ENCODE measurements around the gene CRNN. TPM values are rescaled to one million over a fixed set of nuclear protein-coding genes. Genes with fewer than 3 reads are reported as not detected.

CRNN gene
- total RNA-seq, 1 experiment from 2014 or later: not detected

DNA sequence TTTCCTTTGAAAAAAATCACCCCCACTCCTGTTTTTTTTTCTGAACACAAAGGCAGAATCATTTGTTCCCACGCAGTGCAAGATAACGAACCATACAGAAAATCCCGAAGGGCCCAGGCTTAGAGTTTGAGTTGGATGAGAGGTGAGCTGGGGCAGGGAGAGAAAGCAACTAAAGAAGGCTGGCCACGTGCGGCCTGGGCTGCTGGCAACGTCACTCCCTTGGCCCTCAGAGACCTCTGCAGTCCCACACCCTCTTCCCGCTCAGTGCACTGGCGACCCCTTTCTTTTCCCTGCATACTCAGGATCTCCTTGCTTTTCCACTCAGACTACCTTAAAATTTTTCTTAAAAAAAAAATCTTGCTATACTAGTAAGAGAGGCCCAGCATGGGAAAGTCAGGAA, 28.2 kb upstream of the CRNN start:
- Histone ChIP-seq H3K14ac (ENCODE audit: insufficient read depth, low read length) (no peak overlapping the region), H4K8ac (replicated peaks; ENCODE audit: insufficient read length, low read depth, low read length) (no peak overlapping the region), H4K20me1 (ENCODE audit: control insufficient read depth, insufficient read depth, insufficient read length) (no peaks in the 10 kb centered on the region), H2AFZ (ENCODE audit: low read length) (no peak overlapping the region), H3K27ac (ENCODE audit: insufficient read length, low read depth, low read length) (no peak overlapping the region), H3T11ph (ENCODE audit: low read length) (no peak overlapping the region), H3K23me2 (ENCODE audit: insufficient read length, low read depth, low read length, poor library complexity, severe bottlenecking) (no peaks in the 10 kb centered on the region), H3K4me1 (ENCODE audit: insufficient read depth, low read length) (no peaks in the 10 kb centered on the region), H3K9me3 (ENCODE audit: control insufficient read depth, low read depth, low read length) (peaks cover 76% of the 10 kb centered on the region), H3K23ac (ENCODE audit: insufficient read length, low read depth, low read length) (no peak overlapping the region), H3K56ac (ENCODE audit: insufficient read length, low read depth, low read length) (no peak overlapping the region), H3K18ac (ENCODE audit: insufficient read length, low read depth, low read length) (no peak overlapping the region), H3K4ac (ENCODE audit: low read depth, low read length) (no peak overlapping the region), H2BK12ac (ENCODE audit: insufficient read length, low read depth, low read length) (no peak overlapping the region), H4K91ac (ENCODE audit: insufficient read length, low read depth, low read length) (no peak overlapping the region), H2BK5ac (ENCODE audit: insufficient read length, low read length) (no peak overlapping the region), H3K4me2 (ENCODE audit: insufficient read depth, insufficient read length, low read length) (no peak overlapping the region), H3K9ac (ENCODE audit: extremely low read depth, insufficient read length, low read length) (no peak overlapping the region), H2BK20ac (ENCODE audit: low read depth, low read length, poor library complexity, severe bottlenecking) (no peak overlapping the region), H2AK5ac (ENCODE audit: insufficient read length, low read length) (no peak overlapping the region), H2BK120ac (ENCODE audit: low read depth, low read length, poor library complexity, severe bottlenecking) (no peak overlapping the region), H3K79me1 (ENCODE audit: insufficient read depth, low read depth, low read length, poor library complexity, severe bottlenecking) (no peaks in the 10 kb centered on the region), H4K5ac (ENCODE audit: insufficient read length, low read depth, low read length) (no peak overlapping the region), H2BK15ac (ENCODE audit: low read depth, low read length) (no peak overlapping the region), H3K79me2 (ENCODE audit: insufficient read depth, low read length) (no peaks in the 10 kb centered on the region), H3K27me3 (ENCODE audit: insufficient read depth, low read length) (no peaks in the 10 kb centered on the region)
- no peaks in the 10 kb centered on the region for H3K4me1 Mint-ChIP-seq
- H3K36me3 Mint-ChIP-seq (ENCODE audit: insufficient read depth in 1 of 3, low read depth in 3 of 3): peaks cover 0 to 34% (median 17%) of the 10 kb centered on the region in 3 experiments; a peak in 6 of 7 replicates
- H3K4me3 Mint-ChIP-seq: no peak overlapping the region
- no peak overlapping the region for H3K27ac Mint-ChIP-seq
- no peak for DNase-seq
- TF ChIP-seq, protein P1, sequence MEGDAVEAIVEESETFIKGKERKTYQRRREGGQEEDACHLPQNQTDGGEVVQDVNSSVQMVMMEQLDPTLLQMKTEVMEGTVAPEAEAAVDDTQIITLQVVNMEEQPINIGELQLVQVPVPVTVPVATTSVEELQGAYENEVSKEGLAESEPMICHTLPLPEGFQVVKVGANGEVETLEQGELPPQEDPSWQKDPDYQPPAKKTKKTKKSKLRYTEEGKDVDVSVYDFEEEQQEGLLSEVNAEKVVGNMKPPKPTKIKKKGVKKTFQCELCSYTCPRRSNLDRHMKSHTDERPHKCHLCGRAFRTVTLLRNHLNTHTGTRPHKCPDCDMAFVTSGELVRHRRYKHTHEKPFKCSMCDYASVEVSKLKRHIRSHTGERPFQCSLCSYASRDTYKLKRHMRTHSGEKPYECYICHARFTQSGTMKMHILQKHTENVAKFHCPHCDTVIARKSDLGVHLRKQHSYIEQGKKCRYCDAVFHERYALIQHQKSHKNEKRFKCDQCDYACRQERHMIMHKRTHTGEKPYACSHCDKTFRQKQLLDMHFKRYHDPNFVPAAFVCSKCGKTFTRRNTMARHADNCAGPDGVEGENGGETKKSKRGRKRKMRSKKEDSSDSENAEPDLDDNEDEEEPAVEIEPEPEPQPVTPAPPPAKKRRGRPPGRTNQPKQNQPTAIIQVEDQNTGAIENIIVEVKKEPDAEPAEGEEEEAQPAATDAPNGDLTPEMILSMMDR (conservative IDR thresholded peaks at IDR 0.05): no peak
- peaks cover 75 to 83% of the 10 kb centered on the region in 2 experiments for H3K9me3 Mint-ChIP-seq
- WGBS (ENCODE audit: extremely low coverage, insufficient read length, low lambda C conversion rate): no CpG with 5 or more reads among the region's 8 CpGs
- no peaks in the 10 kb centered on the region; the same call in 1 of the 2 replicates for H3K27me3 Mint-ChIP-seq (ENCODE audit: low read depth)

Data from H9 (cell line).